Measurements from ENCODE around the gene RAD18. TPM values are rescaled to one million over a fixed set of nuclear protein-coding genes. Genes with fewer than 3 reads are reported as not detected.

RAD18 gene
- total RNA-seq, 2 donors from 2014 or later: 12.2 to 15.6 TPM

GRCh38 chr3:8981700-8982099 is 18.4 kb upstream of the RAD18 start:
- TF ChIP-seq POLR2AphosphoS5 (IDR thresholded peaks at IDR 0.05) (no peak), POLR2A (IDR thresholded peaks at IDR 0.05) (no peak), CTCF (IDR thresholded peaks at IDR 0.05) (no peak)
- H3K27me3 ChIP-seq (replicated peaks; ENCODE audit: insufficient read depth): no peaks in the 10 kb centered on the region
- intact Hi-C loops (cut with DNase I): no loop called here
- DNase-seq (ENCODE audit: low spot score): no peak
- H3K27ac ChIP-seq: peak overlapping the region in 1 of 2 donors; percentile 31
- H3K36me3 ChIP-seq: no peaks in the 10 kb centered on the region
- no peak overlapping the region for H3K4me3 ChIP-seq
- 77% methylated on average over 9 of the region's 9 CpGs for WGBS
- no peaks in the 10 kb centered on the region for H3K4me1 ChIP-seq (replicated peaks)
- no peaks in the 10 kb centered on the region for H3K9me3 ChIP-seq

DNA sequence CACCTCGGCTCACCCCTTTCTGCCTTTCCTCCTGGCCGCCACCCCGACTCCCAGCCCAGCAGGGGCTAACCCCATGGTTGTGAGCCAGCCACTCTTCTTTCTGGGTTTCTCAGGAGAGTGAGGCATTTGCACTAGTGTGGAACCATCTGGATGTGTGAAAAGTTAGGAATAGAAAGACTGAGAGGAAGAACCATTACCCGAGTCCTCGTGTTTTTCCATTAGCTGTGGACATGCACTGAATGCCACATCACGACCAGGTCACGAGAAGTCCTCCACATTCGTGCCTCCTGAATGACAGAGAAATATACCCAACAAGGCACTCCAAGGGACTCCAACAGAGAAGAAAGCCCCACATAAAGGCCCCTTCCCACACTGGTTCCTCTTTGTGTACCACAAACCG is 18.0 kb upstream of the RAD18 start:
- Histone ChIP-seq H3K36me3 (no peaks in the 10 kb centered on the region), H3K4me1 (replicated peaks) (no peaks in the 10 kb centered on the region), H3K9me3 (no peaks in the 10 kb centered on the region), H3K4me3 (no peak overlapping the region), H3K27me3 (replicated peaks; ENCODE audit: insufficient read depth) (no peaks in the 10 kb centered on the region), H3K27ac (peak overlapping the region in 1 of 2 donors; percentile 31)
- 86% methylated on average over 9 of the region's 9 CpGs for WGBS
- TF ChIP-seq POLR2AphosphoS5 (IDR thresholded peaks at IDR 0.05) (no peak), CTCF (IDR thresholded peaks at IDR 0.05) (no peak), POLR2A (IDR thresholded peaks at IDR 0.05) (no peak)
- intact Hi-C loops (cut with DNase I): no loop called here
- no peak for DNase-seq (ENCODE audit: low spot score)

DNA sequence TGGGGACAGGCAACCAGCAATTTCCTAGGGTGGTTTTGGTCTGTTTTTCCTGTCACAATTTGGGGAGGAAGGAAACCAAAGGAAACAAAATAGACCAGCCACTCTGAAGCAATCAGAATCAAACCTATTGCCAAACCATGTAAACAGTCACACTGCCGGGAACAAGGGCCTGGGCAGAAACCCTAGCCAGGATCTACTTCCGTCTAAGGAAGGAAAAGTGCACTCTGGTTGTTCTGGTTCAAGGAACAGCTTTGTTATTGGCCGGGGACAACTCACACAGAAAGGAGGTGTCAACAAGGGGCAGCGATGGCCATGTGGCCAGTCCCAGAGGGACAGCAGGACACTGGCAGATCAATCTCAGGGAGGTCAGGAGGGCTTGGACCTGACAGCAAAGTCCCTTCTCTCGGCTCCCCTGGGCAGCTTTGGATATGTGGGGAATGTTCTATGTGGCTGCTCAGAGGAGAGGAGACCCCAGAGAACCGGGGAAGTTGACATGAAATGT is 17.5 kb upstream of the RAD18 start:
- Histone ChIP-seq H3K27ac (no peak overlapping the region), H3K4me1 (replicated peaks) (no peaks in the 10 kb centered on the region), H3K27me3 (replicated peaks; ENCODE audit: insufficient read depth) (no peaks in the 10 kb centered on the region), H3K36me3 (no peaks in the 10 kb centered on the region), H3K9me3 (no peaks in the 10 kb centered on the region), H3K4me3 (no peak overlapping the region)
- no peak for DNase-seq (ENCODE audit: low spot score)
- TF ChIP-seq POLR2A (IDR thresholded peaks at IDR 0.05): no peak
- 61% methylated on average over 6 of the region's 6 CpGs for WGBS
- intact Hi-C loops (cut with DNase I): no loop called here

- 92% methylated on average over 1 of the region's 1 CpG for WGBS
- Histone ChIP-seq H3K27ac (no peak overlapping the region), H3K4me1 (replicated peaks) (no peaks in the 10 kb centered on the region), H3K9me3 (no peaks in the 10 kb centered on the region), H3K27me3 (replicated peaks; ENCODE audit: insufficient read depth) (no peaks in the 10 kb centered on the region), H3K36me3 (no peaks in the 10 kb centered on the region), H3K4me3 (no peak overlapping the region)
- no peak for DNase-seq (ENCODE audit: low spot score)
- intact Hi-C loops (cut with DNase I): no loop called here
- TF ChIP-seq POLR2A (IDR thresholded peaks at IDR 0.05) (no peak), CTCF (IDR thresholded peaks at IDR 0.05) (no peak), POLR2AphosphoS5 (IDR thresholded peaks at IDR 0.05) (no peak)
Measured at GRCh38 chr3:8979262-8979661, 16.0 kb upstream of the RAD18 start.

DNA sequence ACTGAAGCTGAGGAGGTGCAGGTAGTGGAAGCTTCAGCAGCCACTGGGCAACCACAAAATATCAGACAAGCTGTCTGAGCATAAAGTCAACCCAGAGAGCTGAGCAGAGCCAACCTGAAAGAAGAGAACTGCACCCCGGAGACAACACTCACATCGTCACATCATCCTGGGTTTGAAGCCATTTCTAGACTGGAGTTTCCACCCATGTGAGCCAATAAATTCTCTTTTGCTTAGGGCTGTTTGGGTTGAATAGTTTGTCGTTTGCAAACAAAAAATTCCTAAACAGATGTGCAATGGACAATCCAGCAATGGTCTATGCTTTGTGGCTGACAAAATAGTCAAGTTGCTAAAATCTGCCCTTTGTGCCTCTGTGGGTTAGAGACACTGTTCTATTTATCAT is 15.3 kb upstream of the RAD18 start:
- H3K9me3 ChIP-seq: no peaks in the 10 kb centered on the region
- no peak for DNase-seq (ENCODE audit: low spot score)
- H3K4me1 ChIP-seq (replicated peaks): no peaks in the 10 kb centered on the region
- H3K4me3 ChIP-seq: no peak overlapping the region
- no peaks in the 10 kb centered on the region for H3K36me3 ChIP-seq
- no peaks in the 10 kb centered on the region for H3K27me3 ChIP-seq (replicated peaks; ENCODE audit: insufficient read depth)
- intact Hi-C loops (cut with DNase I): no loop called here
- WGBS: 65% methylated on average over 3 of the region's 3 CpGs
- TF ChIP-seq CTCF (IDR thresholded peaks at IDR 0.05) (no peak), POLR2A (IDR thresholded peaks at IDR 0.05) (no peak), POLR2AphosphoS5 (IDR thresholded peaks at IDR 0.05) (no peak)
- H3K27ac ChIP-seq: no peak overlapping the region
